NCI-H1694 treated with DMSO at 0.1 percent for 48 hours (cell line): ENCODE results near the gene RBM19.
A peak's percentile ranks its signal among the peaks of the same experiment; 100 is the strongest.

ENCODE experiments used
- DNase-seq: peaks from one replicate; lab custom pipeline; 2025; lab: John Stamatoyannopoulos, UW

Gene RBM19

DNA sequence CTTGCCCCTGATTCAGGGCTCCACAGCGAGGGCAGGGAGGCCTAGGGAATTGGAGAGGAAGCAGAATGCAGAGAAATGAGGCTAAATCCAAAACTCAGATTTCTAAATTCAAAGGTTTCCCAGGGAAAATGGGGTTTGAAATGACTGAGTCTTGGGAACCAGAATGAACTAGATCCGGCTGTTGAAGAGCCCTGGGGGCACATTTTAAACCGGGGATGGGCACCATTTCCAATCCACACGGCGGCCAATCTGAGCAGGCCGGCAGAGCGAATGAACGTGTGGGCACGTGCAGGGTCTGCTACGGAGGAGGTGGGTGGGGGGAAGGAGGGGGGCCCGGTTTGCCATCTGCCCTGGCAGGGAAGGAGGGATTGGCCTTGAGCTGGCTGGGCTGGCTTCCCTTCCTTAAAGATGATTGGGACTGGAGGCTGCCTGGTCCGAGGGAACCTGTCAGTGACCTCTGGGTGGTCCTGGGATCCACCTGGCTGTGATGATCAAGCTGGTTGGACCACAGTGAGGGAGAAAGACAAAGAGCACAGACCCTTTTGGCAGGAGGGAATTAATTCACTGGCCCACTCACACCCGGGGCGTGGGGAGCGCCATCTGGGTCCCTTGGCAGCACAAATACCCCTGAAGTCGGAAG is 161.0 kb downstream of the RBM19 start:
- DNase-seq, result no peak

DNA sequence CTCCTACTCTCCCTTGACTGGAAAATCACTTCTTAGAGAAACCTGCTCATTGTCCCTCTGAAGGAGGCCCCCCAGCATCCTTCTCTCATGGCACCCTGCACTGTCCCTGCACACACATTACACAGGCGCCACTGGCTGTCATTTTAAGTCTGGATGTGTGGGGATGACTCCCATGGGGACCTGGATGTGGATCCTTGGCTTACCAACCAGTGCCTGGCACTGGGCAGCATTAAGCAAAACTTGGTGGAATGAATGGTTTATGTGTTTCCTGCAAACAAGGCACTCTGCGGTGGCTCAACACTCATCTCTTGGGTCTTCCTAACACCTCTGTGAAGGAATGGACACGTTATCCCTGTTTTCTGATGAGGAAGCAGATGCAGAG is 162.4 kb downstream of the RBM19 start:
- DNase-seq, result no peak

DNA sequence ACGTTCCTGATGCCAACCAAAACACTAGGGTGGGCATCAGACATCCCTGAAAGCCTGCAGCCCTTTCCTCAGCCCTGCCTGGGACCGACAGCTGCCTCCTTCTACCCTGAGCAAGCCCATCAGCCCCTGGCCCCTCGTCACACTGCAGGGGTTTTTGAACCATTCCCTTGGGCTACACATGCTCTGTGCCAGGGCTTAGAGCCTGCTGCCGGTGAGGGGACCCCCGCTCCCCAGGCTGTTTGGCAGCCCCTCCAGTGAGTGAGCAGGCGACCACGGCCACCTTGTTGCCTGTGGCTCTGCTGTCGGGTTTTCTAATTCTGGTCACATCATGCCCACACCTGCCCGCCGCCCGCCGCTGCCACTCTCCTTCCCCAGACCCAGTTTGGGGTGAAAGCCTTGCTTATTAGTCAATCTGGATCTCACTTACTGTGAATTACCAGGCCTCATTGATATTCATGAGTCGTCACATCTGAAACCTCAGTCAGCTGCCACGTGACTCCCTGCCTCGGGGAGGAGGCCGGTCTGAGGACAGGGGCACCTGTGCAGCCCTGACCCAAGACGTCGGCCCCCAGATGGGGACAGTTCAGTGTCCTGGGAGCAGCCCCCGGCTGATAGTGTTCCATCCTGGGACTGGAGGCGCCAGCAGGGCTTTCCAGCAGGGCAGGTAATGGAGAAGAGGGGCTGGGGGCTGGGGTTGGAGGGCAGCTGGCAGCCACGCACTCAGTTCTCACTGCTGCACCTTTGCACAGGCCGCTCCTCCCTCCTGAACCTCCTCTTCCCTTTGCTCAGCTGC is 163.0 kb downstream of the RBM19 start:
- no peak for DNase-seq

DNA sequence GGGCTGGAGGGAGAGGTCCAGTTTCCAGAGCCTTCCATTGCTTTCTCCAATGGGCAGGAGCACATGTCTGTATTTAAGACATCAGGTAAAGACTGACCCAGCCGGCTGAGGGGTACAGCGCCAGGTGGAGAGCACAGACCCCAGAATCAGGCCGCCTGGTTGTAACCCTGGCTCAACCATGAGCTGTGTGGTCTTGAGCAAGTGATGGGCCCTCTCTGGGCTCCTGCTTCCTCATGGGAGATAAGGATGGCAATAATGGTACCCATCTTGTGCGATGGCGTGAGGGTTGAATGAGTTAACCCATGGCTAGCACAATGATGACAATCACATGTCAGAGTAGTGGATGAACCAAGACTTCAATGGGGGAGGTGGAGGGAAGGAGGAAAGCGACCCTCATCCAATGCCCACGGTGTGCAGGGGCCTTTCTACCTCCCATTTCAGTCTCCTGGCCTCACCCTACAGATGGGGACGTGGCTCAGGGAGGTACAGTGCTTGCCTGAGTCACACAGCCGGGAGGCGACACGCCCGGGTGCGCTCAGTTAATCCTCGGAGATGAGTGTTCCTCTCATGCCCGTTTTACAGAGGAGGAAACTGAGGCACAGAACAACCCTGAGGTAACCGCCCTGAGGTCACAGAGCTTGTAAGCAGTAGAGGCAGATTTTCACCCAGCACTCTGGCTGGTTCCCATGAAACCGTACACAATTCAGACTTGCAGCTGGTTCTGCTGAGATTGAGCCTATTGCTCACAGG is 163.9 kb downstream of the RBM19 start:
- DNase-seq, result no peak

DNA sequence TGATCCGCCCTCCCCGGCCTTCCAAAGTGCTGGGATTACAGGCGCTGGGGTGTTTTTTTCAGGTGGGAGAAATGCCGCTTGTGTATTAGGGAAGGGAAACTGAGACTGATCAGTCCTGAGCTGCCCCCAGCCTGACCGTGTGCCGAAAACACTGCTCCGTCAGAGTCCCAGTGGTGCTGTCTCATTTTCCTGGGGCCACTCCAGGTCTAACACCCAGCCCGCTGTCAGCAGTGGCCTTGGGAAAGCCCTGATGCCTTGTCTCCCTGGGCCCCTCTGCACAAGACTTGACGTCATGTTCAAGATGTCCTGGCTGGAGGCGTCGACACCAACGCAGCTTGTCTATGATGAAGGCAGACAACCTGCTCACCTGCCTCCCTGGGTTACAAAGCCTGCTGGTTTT is 165.9 kb downstream of the RBM19 start:
- no peak for DNase-seq

DNA sequence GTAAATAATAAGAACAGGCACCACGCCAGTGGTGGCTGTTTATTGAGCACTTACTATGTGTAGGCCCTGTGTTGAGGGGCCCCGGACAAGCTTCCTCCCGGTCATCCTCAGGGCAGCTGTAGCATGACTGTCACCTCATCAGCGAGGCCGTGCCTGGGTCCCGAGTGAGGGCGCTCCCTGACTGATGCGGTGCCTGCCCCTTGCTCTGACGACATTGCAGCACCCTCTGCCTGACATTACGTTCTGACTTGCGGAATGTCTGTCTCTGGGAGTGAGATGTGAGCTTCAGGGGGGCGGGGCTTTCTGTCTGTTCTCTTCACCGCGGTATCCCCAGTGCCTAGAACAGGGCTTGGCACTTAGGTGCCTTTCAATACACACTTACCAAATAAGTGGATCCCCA is 167.6 kb downstream of the RBM19 start:
- no peak for DNase-seq

DNA sequence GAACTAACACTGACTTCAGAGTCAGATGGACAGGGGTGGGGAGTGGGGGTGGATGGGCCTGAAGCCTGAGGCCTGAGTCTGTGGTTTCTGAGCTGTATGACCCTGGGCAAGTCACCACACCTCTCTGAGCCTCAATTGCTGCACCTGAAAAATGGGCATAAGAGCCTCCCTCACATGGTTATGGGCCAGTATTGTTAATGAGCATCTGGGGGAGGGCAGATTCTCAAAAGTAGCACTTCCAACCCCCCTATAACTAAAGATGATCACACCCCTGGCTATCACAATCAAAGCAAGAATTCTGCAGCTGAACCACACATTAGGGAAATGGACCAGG is 168.6 kb downstream of the RBM19 start:
- no peak for DNase-seq

DNA sequence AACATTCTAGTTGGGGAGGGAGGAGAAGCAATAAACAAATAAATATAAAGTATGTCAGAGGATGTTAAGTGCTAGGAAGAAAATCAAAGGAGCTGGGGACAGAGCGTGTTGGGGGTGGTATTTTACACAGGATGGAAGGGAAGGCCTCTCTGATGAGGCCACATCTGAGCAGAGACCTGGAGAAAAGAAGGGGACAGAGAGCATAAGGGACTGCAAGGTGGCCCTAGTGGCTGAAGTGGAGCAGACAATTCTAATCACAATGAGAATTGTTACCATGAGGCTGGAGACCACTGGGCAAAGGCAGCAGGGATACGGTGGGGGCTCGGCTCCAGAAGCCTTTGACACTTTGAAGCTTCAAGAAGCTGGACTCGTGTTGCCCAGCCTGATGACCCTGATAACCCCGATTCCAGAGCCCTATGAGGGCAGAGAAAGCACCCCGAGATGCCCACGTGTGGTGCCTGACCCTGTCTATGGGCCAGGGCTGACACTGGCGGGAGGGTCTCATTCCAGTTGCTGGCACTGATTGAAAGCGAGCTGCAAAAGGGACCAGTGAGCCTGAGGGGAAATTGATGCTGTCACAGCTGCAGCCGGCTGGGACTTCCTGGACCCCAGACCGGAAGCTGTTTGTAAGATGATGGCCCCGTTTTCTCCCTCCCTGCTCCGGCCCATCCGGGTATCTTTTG is 169.1 kb downstream of the RBM19 start:
- no peak for DNase-seq

DNA sequence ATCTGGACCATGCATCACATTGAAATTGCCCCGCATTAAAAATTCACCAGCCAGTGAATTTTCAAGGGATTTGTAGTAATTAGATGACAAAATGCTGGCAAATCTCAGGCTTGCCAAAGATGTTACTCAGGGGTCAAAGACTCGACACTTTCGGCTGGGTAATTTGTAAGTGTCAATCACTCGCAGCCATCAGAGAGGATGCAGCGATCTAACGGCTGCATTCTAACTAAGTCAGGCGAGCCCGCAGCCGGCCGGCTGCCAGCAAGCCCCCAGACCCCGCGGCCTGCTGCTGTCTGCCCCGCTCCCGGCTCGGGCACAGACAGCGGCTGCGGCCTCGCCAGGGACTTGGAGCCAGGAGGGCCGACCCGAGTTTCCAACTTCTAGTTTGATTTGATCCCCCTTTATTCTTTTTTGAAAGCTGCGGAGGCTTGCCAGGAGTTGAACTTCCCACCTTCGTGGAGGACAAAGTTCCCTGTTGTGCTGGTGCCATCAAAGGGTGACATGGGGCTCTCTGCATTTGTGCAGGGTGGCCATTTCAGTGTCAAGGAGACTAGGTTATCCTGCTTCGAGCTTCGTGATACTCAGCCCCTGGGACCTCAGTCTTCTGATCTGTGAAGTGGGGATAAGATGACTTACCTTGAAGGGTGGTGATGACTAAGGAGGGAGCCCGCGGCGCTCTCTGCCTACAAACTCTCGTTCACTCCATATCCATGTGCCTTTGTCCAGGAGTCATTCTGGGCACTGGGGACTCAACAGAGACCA is 169.9 kb downstream of the RBM19 start:
- no peak for DNase-seq

DNA sequence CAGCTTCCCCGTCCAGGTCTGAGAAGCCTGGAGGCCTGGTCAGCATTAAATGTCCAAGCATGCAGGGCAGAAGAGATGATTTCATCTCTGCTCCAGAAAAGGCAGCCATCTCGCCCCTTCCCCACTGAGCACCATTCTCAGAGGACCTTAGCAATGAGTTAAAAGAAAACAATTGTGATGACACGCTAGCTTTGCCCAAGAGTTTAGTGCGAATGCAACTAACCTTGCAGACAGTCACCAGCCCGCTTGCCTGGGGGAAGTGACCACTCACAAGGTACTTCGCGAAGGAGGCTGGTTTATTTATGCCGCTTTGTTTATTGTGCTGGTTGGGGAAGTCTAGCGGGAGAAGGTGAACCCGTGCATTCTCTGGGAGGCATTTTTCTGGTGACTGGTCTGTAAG is 170.7 kb downstream of the RBM19 start:
- DNase-seq, result no peak

DNA sequence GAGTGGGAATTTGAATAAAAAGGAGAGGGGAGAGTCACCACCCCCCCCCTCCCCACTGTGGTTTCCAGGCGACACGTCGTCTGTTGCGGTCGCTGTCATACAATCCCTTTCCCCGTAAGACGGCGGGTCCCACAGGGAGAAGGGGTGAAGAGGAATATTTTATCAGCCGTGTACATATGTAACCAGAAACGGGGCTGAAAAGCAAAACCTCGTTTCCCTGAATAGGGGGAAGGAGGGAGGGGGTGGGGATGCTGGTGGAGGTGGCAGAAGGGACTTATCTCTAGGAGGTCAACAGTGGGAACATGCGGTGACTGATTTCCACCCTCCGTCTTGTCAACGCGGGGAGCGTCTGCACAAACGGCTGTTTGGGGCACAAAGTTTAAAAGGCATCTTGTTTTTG is 171.4 kb downstream of the RBM19 start:
- no peak for DNase-seq

DNA sequence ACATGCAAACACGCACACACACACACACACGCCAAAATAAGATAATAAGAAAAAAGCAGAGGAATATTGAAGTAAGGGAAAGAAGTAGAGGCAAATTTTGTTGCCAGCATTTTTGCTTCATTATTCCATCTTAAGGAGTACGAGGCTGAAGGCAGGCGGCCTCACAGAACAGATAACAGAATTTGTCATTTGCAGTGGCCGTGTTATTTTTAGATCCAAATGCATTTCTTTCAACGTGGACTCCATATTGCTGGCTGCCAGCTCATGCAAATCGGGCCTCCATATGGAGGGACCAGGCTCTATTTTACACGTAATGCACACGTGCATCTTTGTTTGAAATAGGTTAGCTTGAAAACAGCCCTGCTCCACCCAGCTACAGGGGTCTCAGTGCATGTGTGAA is 172.9 kb downstream of the RBM19 start:
- DNase-seq, result no peak

DNA sequence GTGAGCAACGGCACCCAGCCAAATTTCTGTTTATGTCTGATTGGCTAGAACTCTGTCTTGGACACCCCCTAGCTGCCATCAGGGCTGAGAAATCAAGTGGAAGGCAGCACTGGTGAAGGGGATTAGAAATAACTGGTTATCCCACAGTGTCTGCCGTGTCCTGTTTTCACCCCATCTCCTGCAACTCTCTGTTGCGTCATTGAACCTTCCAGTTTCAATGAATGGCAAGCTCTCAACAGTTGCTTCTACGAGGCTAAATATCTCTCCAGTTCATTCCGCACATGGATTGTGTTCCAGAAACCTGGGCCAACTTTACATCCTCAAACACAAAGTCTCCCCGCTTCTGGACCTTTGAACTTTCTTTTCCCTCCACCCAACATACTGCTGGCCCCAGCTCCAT is 173.7 kb downstream of the RBM19 start:
- DNase-seq, result no peak

DNA sequence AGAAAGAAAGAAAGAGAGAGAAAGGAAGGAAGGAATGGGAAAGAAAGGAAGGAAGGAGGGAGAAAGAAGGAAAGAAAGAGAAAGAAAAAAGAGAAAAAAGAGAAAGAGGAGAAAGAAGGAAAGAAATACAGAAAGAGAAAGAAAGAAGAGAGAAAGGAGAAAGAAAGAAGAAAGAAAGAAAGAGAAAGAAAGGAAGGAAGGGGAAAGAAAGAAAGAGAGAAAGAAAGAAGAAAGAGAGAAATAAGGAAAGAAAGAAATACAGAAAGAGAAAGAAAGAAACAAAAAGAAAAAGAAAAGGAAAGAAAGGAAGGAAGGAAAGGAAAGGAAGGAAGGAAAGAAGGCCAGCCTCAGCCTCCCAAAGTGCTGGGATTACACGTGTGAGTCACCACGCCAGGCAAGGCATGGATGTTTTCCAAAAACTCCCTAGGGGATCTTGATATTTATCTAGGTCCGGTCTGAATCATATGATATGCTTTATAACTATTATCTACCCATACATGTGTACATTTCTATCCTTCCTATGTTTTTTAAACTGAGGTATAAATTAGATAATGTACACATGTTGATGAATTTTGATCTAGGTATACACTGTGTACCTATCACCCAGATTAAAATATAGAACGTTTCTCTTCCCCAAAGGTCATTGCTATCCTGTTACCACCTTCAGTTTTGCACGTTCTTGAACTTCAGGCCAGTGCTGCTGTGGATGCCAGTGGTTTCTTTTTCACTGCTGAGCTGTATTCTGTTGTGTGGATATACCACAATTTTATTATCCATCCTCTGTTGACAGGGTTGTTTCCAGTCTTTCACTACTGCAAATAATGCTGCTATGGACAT is 177.9 kb downstream of the RBM19 start:
- no peak for DNase-seq

DNA sequence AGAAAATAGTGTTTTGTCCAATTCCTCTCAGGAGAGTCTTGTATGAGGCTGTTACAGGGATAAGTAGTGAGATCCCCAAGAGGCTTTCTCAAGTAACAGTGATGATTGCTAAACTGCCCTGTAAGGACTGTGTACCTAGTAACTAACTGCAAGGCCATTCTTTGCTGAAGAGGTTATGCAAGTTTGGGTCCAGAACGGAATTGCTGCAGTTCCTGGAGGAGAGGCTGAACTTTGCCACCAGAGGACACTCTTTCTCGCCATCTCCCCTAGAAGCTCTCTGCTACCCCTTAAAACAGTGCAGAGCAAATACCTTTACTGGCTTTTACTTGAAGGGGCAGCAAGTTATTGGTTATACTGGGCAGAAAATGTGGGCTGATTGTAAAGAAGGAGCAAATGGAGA is 180.0 kb downstream of the RBM19 start:
- DNase-seq, result no peak

DNA sequence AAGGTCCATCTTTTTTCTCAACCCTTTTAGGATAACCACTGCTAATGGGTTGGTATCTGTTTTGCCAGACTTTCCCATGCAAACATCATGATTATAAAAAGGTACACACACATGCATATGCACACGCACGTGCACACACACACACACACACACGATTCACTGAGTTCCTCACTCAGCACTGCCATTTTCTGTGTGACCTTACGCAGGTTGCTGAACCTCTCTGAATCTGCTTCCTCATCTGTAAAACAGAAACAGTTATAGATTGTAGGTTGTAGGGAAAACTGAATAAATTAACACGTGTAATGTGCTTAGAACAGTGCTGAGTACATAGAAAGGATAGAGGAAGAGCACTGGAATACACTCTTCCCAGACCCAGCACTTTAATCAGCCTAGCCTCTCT is 182.3 kb downstream of the RBM19 start:
- no peak for DNase-seq

DNA sequence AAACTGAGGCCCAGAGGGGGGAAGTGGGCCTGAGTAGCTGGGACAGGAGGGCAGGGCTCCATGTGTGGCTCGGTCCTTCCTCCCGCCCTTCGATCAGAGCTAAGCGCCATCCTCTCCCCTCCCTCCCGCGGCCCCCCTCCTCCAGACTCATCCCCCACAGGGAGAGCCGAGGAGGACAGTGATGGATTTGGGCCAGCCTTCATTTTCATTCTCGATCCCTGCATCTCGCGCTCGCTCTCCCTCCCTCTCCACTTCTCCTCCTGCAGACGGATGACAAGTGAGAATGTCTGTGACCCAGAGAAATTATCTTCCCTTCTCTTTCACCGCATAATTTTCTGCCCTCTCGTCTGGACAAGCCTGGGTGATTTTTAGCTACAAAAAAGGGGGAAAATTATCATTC is 183.3 kb downstream of the RBM19 start:
- DNase-seq, result no peak

DNA sequence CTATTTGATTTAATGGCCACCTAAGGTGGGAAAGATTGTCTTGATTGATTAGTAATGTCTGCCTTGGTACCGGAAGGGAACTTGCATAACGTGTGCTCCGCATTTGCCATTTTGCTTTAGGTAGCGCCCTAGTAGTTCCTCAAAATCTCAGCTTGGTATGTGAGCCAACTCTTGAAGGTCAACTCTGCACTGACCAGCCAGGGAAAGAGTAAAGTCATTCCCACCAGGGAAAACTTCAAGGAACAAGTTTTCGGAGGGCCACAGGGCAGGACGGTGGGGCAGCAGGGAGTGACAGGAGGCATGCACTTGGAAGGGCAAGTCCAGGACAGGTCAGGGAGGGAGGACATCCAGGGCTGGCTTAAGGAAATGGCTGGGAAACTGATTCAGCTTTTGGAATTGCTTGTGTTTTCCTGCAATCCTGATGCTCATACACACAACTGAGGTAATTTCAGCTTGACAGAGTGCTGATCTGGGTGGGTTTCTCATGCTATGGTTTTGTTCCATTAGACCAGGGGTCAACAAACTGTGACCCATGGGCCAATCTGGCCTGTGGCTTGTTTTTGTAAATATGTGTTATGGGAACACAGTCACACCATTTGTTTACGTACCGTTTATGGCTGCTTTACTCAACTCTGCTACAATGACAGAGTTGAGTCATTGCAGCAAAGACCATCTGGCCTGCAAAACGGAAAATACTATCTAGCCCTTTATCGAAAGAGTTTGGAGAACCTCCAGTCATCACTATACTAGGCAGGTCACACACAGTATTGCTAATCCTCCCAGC is 184.5 kb downstream of the RBM19 start:
- DNase-seq, result peak; percentile 67

DNA sequence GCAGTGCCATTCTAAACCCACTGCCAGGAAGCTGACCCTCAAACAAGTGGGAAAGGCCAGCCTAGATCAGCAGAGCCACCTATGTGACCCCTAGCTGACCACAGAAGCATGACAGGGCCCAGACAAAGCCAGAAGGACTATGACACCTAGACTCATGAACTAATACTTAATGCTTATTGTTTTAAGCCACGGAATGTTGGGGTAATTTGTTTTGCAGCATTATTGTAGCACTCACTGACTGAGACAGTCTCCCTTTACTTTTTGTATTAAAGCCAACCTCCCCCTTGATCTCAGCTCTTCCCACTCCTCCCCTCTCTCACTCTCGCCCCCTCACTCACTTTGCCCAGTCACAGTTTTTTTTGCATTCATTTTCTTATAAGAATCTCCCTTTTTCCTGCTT is 186.4 kb downstream of the RBM19 start:
- no peak for DNase-seq

DNA sequence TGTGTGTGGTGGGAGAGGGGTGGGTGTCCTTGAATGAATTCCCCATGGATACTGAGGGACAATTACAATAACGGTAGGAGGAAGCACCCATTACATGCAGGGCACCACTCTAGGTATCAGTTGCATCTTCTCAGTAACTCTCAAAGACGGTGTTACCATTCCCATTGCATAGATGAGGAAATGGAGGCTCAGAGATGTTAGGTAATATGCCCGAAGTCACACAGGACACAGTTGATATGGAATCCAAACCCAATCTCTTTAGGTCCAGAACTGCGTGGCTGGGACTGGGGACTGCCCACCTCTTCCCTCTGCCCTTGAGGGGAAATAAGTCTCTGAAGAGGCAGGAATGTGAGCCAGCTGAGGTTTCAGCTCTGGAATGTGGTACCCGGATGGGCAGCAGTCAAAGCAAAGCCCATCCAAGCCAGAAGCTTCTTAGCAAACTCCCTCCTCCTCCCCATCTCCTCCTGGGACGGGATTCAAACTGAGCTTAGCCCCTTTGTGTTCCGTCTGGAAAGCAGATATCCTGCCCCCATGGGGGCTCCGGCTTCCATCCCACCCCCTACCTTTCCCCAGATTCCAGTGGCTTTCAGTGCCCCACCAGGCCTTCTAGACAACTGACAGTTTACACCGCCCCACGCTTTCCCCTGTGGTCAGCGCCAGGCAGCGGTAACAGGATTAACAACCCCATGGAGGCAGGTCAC is 187.5 kb downstream of the RBM19 start:
- DNase-seq, result no peak
